Frontal cortex (tissue), 4 donors: ENCODE data around the gene DEFB132. TPM values are rescaled to one million over a fixed set of nuclear protein-coding genes. Genes with fewer than 3 reads are reported as not detected.

Source experiments
- DNase-seq, 2 donors: peaks; one replicate each; pipeline ENCODE4 v3.0.0; 2012; ENCODE audit warnings: low spot score in 2 of 2
- FAIRE-seq: peaks from 2 replicates; lab custom pipeline; 2012; peaks lifted over from hg19 to GRCh38; lab: Jason Lieb, UNC
- total RNA-seq: library from RNA; depleted of rRNA; stranded (reverse); fragments of >200 nt; gene quantifications from one replicate; pipeline ENCODE4 v1.2.3, GENCODE V29; 2014
- donor health status: control.
- donor health status: control.
- donor health status: control.

The DEFB132 gene
- total RNA-seq, 1 donor from 2014 or later, result not detected

DNA sequence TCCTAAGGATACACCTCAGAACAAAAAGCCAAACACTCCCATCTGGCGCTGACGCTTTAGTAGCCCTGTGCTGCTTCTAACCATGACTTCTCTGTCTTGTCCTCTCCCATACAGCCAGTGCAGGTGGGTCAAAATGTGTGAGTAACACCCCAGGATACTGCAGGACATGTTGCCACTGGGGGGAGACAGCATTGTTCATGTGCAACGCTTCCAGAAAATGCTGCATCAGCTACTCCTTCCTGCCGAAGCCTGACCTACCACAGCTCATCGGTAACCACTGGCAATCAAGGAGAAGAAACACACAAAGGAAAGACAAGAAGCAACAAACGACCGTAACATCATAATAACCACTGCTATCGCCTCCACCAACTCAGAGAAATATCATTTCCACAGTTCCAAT lies 1.4 kb downstream of the DEFB132 start:
- DNase-seq (no peak), FAIRE-seq (no peak)

DNA sequence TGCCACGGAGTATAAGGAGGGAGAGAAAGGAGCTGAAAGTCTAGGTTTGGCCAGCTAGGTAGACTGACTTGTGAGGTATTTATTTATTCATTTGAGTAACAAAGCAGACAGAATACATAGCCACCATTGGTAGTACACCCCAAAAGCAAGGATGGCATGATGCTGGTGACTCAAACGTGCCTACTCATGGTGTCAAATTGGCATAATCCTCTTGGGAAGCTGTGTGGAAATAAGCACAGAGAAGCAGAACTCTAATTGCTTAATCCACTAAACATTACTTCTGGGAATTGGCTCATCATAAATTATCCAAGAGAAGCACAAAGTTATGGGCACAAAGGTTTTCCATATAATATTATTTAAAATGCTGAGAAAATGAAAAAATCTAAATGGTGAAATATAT lies 2.5 kb downstream of the DEFB132 start:
- FAIRE-seq (no peak), DNase-seq (no peak)

DNA sequence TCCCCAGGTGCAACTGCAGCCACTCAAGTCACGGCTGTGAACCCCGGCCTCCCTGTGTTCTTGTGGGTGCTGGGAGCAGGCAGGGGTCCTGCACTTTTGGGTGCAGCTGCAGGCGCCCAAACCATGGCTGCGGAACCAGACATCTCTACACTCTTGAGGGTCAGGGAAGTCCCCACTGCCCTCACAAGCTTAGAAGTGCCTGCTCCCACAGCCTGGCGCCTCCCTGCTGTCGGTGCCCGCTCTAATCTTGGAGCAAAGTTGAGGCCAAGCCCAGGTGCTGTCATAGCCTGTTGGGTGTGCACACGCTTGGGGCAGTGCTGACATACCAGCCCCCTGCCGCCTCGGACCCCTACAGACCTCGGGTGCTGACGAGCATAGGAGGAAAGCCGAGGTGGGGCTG lies 6.2 kb downstream of the DEFB132 start:
- DNase-seq (no peak), FAIRE-seq (no peak)

DNA sequence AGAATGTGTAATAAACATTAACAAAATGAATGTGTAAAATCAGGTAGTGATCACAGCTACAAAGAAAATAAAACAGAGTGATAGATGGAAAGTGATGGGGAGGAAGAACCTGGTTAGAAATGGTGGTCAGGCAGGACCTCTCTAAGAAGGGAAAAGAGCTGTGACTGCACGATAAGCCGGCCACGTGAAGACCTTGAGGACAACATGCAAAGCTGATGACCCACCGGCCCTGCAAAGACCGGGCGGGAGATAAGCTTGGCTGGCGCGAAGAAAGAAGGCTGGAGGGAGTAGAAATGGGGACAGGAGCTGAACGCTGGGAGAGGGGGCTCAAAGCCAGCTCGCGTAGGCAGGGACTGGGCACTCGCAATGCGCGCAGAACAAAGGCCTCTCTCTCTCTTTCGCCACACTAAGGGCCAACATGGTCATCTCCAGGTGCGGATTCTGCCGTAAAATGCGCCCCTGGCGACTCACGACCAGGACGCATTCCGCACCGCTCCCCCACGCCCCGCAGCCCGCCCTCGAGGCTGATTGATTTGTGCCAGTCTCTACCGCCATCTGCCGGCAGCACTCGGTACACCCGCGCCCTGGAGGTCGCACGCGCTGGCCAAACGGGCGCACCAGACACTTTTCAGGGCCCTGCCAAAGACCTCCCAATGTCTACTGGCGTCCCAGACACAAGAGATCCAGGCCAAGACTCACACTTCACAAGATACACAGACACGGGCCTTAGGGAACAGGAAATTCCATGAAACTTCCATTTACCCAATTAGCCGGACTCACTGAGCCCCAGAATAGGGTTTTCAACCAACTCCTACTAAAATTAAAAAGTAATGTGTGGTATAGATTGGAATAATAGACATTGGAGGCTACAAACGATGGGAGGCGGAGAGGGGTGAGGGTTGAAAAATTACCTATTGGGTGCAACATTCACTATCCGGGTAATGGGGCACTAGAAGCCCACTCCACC lies 9.4 kb downstream of the DEFB132 start:
- FAIRE-seq, result no peak
- DNase-seq, result peak; percentile 71 to 87

DNA sequence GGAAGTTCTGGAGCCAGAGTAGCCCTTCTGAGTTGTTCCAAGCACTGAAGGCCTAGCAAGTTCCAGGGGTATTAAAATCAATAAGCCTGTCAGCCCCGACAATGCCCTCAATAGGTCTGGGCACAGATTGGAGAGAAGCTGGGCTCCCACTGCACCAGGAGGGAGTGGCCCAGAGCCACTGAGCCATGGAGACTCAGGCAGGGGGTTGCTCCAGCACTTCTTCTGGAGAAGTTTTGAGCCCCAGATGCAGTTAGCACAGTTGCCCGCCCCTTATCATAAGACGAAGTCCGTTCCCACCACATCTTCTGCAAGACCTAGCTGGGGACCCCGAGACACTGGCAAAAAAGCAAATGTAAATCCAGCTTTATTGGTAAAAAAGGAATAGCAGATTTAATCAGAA lies 13.0 kb downstream of the DEFB132 start:
- FAIRE-seq, result no peak
- no peak for DNase-seq

DNA sequence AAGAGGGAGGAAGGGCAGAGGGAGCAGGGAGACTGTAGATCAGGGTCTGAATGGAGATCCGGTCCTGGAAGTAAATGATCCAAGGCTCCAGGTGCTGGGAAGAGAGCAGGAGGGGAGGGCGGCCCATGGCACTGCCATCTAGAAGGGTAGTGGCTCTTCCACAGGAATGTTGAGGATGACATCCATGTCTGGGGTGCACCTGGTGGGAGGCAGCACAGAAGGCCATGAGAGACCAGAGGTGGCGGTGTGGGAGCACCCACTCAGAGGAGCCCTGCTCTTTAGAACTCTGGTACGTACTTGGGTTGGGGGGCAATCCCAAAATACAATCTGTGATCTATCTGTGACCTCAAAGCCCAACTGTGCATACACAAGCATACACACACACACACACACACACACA lies 13.5 kb downstream of the DEFB132 start:
- FAIRE-seq, result no peak

DNA sequence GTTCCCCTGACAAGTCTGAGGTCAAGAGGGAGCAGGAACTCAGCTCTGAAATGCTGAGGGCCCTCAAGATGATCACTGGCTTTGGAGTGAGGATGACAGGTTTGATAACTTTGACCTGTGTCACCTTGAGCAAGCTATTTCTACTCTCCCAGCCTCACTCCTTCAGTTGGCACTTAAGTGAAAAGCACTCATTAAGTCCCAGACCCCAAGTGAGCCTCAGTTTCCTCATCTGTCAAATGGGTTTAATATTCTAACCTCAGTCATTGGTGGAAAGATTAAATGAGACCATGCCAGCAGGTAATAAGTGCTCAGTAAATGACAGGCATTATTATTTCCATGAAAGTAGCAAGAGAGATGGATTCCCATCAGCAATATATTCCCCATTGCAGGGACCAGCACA lies 14.0 kb downstream of the DEFB132 start:
- no peak for FAIRE-seq
- DNase-seq, result no peak

More for the DNA sequence above, 13.5 kb downstream of the DEFB132 start:
- no peak for DNase-seq

DNA sequence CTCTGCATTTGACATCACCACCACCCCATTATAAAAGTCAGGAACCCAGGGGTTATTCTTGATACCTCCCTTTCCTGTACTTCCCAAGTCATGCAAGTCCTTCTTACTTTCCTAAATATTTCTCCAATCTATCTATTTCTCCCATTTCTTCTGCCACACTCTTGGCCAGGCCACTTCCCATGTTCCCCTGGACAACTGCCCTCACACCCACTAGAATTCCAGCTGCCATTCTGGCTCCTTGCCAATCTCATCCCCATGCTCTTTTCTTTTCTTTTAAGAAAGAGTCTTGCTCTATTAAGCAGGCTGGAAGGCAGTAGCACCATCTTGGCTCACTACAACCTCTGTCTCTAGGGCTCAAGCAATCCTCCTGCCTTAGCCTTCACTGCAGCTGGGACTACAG lies 15.2 kb downstream of the DEFB132 start:
- DNase-seq (no peak), FAIRE-seq (no peak)

DNA sequence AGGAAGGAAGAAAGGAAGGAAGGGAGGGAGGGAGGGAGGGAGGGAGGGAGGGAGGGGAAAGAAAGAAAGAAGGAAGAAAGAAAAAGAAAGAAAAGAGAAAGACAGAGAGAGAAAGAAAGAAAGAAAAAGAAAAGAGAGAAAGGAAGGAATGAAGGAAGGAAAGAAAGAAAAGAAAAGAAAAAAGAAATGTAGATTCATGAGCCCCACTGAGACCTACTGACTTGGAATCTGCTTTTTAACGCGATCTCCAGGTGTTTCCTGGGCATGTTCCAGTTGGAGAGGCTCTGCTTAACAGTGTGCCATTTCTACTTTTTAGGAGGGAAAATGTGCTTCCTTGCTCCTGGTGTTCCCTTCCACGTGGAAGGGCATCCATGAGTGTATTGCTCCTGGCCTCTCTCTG lies 16.4 kb downstream of the DEFB132 start:
- FAIRE-seq (no peak), DNase-seq (no peak)

DNA sequence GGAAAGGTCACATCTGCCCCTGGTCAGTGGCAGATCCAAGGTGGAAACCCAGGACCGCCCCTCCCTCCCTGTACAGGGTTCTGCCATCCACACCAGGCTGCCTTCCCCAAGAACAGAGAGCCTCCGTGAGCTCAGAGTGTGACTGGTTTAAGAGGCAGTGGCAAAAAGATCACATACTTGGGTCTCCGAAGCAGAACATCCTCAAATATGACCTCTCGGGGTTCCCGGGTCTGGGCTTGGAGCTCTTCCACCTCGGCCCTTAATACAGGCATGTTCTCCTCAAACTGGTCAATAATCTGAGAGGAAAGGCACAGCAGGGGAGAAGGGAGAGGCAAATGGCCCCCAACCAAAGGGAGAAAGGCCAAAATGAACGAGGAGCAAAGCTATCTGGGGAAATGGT lies 18.3 kb downstream of the DEFB132 start:
- FAIRE-seq (no peak), DNase-seq (no peak)

DNA sequence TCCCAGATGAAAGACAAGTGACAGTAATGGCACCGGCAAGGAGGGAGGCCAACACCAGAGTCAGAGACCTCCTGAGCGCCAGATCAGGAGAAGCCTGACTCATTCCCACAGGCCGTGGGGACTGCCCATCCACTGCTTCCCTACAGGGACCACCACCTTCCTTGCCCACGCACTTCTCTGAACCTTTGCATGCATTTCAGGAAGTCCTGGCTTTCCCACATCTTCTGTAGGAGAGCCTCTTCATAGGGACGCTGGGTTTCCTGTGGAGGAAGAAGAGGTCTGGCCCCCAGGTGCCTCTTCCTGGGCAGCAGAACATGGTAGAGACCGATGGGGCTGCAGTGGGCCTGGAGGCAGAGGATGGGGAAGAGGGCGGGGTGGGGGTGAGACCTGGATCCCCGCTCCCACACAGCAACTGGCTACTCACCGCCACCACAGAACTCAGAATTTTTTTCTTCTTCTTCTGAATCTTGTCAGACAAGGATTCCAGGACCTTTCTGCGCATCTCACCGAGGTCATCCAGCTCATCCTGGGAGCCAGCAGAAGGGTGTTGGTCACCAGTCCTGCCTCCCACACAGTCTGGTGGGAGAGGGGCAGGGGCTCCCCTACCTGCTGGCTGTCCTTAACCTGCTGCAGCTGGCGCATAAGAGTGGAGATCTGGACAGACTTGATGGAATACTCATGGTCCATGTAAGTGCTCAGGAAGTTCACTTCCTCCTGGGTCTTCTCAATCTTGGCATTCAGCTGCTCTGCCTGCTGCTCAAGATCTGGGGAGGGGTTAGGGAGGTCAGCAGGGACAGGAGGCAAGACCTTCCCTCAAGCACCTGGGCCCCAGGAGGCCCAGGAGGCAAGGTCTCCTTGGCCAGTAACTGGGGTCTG lies 19.3 kb downstream of the DEFB132 start:
- FAIRE-seq, result no peak
- no peak for DNase-seq

DNA sequence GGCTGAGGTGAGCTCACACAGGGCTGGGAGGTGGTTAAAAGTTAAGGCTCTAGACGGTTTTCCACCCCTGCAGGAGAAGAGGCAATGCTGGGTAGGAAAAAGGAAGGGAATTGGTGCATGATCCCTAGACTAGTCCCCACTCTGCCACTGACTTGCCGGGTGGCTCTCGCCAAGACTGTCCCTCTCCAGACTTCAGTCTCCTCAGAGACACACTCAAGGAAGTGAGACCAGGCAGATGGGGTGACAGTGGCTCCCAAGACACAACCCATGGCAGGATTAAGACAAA lies 19.9 kb downstream of the DEFB132 start:
- FAIRE-seq (no peak), DNase-seq (no peak)

DNA sequence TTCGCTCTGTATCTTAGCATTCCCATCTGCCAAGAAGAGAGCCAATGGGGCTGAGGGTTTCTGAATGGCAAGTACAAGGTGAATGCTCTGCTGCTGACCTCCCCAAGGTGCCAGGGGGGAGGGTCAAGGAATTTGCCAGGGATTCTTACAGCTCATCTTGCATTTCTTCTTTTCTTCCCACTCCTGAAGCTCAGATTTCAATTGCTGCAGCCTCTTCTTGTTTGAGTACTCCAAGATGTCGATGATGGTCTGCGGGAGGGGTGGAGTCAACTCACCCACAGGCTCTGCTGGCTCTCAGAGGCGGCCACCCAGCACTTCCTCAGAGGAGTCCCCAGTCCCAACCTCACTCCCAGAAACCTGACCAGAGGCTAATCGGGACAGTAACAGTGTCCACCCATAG lies 20.7 kb downstream of the DEFB132 start:
- DNase-seq, result no peak
- FAIRE-seq, result no peak

DNA sequence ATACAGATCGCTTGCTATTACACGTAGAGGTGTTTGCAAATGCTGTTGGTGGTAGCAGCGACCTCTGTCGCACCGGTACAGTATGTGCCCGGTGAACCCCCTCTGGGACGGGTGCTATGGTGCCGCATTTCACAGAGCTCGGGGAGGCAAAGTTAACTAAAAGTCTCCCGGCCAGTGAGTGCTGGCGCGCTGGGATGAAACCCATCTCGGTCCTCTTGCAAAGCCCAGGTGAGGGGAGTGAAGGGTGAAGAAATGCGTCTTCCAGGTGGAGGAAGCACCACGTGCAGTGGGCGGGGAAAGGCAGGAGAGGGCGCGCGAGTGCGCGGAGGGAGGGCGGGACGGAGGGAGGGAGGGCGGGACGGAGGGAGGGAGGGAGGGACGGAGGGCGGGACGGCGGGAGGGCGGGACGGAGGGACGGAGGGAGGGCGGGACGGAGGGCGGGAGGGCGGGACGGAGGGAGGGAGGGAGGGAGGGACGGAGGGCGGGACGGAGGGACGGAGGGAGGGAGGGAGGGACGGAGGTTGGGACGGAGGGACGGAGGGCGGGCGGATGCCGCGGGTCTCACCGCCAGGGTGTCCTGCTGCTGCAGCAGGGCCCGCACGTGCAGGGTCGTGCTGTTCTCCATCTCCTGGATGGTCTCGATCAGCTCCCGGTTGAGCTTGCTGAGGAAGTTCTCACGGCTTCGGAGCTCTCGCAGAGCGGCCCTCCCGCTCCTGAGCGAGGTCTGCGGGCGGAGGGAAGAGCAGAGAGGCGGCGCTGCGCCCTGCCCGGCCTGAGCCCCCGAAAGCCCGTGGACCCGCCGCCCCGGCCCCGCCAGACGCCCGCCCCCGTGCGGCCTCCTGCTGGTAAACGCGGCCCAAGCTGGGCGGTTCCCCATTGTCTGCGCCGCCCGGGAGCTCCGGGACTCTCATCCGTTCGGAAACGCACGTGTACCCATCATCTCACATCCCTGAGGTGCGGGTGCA lies 21.4 kb downstream of the DEFB132 start:
- DNase-seq (no peak), FAIRE-seq (no peak)

DNA sequence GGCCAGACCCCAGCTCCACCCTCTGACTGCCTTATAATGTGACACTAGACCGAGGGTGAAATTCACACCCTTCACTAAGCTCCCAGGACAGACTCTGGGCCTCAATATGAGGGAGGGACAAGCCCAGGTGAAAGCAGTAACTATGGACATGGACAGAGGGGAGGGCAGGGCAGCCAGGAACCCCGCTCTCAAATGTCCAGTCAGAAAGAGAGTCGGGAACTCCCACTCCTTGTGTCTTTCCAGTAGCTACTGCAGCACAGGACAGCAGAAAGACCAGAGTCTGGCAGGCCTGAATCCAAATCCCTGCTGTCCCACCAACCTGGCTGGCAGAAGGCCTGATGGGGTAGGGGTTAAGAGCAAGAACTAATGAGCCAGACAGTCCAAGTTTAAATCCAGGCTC lies 26.6 kb downstream of the DEFB132 start:
- no peak for DNase-seq
- FAIRE-seq, result no peak

DNA sequence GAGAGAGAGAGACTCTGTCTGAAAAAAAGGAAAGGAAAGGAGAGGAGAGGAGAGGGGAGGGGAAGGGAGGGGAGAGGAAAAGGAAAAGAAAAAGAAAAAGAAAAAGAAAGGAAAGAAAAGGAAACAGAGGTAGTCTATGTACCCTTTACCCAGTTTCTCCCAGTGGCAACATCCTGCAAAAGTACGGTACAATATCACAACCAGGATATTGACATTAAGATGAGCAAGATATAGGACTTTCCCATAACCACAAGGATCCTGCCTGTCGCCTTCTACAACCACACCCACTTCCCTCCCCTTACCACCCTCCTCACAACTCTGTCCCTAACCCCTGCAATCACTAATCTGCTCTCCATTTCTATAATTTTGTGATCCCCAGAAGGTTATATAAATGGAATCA lies 29.0 kb downstream of the DEFB132 start:
- no peak for FAIRE-seq

DNA sequence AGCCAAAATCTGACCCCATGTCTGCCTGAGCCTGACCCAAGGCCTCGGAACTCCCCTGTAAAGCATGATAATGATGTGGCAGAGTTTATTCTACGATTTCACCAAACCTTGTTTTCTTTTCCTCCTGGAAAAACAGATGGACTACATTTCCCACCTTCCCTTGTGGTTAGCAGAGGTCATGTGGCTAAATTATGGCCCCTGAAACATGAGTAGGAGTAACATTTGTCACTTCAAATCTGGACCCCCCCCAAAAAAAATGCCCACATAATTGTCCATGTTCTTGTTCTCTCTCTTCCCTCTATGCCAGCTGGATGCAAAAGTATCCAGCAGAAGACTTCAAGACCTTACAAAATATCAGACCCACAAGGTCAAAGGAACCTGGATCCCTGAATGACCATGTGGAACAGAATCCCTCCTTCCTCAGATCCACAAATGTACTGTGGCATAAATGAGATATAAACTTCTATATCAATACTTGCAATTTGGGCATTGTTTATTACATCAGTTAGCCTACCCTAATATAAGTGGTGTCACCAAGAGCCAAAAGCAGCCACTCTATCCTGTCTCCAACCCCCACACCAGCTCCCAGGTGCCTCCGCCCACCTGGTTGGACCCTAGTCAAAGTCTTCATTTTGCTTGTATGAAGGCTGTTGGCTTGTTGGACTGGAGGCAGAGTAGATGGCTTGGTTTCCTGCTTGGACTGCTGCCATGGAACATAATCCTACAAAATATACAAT lies 31.6 kb downstream of the DEFB132 start:
- no peak for FAIRE-seq
- DNase-seq, result no peak

More for the DNA sequence above, 29.0 kb downstream of the DEFB132 start:
- no peak for DNase-seq

DNA sequence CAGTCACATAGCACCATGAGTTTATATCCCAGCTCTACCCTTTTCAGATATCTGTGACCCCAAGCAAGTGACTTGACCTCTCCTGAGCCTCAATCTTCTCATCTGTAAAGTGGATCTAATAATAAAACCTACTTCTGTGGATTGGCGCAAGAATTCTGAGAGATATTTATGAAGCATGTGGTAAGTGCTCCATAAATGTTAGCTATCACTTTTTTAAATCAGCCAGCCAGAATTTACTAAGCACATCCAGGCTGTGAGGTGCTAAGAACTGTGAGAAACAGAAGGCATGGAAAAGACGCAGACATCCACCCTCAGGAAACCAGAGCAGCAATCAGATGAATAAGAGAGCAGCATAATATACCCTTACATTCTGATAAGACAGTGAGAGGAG lies 32.2 kb downstream of the DEFB132 start:
- no peak for DNase-seq
- no peak for FAIRE-seq

DNA sequence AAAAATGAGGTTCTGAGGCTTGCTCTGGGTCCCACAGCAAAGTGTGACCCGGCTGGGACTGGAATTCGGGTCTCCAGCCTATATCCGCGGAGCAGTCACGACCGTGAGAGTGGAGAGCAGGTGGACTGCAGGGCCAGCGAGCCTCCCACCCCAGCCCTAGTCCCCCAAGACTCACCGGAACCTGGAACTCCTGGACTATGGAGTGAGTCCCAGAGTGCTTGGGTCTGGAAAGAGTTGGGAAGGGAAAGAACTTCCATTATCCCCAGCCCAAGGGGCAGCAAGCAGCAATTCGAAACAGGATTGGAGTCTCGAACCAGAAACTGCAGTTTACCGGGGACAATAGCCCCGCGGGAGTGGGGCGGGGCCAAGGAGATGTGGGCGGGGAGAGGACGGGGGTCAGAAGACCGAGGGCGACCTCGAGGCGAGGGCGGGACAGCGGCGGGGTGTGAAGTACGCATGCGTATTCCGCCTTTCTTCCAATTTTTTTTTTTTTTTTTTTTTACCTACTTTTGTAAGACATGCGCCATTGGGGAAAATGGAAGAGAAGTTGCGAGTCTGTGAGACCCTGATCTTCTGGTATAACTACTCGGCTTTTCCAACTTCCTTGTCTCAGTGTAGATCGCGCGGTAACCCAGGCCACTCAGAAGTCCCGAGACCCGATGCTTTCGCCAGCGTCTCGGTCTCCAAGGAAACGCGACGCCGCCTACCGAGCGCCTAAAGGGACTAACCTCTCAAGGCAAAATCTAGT lies 32.7 kb downstream of the DEFB132 start, which contains the start of gene C20orf96:
Gene C20orf96, minus strand, starts transcription at position 667 of the 748 bp plus-strand sequence. Its CDS starts 140 bp downstream, at position 527.
- FAIRE-seq, result no peak
- peak; percentile 85 to 94 for DNase-seq
